Measurements from ENCODE around the gene SLC22A14. TPM values are rescaled to one million over a fixed set of nuclear protein-coding genes. Genes with fewer than 3 reads are reported as not detected.

Gene SLC22A14
- total RNA-seq, 1 experiment from 2014 or later, result not detected

DNA sequence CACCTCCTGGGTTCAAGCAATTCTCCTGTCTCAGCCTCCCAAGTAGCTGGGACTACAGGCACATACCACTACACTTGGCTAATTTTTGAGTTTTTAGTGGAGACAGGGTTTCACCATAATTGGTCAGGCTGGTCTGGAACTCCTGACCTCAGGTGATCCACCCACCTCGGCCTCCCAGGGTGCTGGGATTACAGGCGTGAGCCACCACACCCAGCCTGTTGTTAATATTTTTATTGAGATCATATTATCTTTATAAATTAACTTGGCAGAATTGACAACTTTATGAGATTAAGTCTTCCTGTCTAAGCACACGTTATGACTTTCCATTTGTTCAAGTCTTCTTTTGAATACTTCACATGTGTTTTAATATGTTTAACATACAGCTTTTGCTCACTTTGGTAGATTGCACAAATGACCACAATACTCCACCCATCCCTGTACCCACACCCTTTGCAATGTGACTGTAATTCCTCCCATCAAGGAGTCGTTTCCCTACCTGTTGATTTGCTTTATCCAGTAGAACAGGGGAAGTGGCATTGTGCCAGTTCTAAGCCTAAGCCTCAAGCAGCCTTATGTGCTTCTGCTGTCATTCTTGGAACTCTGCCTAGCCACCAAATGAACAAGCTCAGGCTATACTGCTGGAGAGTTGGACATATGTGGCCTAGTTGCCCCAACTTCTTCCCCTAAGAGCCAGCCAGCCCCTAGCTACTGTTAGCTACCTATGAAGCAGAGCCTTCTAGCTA is 72.7 kb downstream of the SLC22A14 start:
- peaks cover 11 to 18% of the 10 kb centered on the region in 2 experiments; a peak in 4 of 5 replicates for H3K9me3 Mint-ChIP-seq

More for the DNA sequence above, 72.7 kb downstream of the SLC22A14 start:
- no CpG with 5 or more reads among the region's 4 CpGs for WGBS (ENCODE audit: extremely low coverage, insufficient read length, low lambda C conversion rate)
- H4K91ac ChIP-seq (ENCODE audit: insufficient read length, low read depth, low read length), result no peak overlapping the region
- H3K9me3 ChIP-seq (ENCODE audit: control insufficient read depth, low read depth, low read length), result no peaks in the 10 kb centered on the region
- no peak overlapping the region for H2BK120ac ChIP-seq (ENCODE audit: low read depth, low read length, poor library complexity, severe bottlenecking)
- H2BK12ac ChIP-seq (ENCODE audit: insufficient read length, low read depth, low read length), result no peak overlapping the region
- no peaks in the 10 kb centered on the region for H4K20me1 ChIP-seq (ENCODE audit: control insufficient read depth, insufficient read depth, insufficient read length)
- H4K5ac ChIP-seq (ENCODE audit: insufficient read length, low read depth, low read length), result no peak overlapping the region
- no peak overlapping the region for H3K18ac ChIP-seq (ENCODE audit: insufficient read length, low read depth, low read length)
- H3K27me3 ChIP-seq (ENCODE audit: insufficient read depth, low read length), result no peaks in the 10 kb centered on the region
- no peak overlapping the region for H3K14ac ChIP-seq (ENCODE audit: insufficient read depth, low read length)
- no peaks in the 10 kb centered on the region for H3K23me2 ChIP-seq (ENCODE audit: insufficient read length, low read depth, low read length, poor library complexity, severe bottlenecking)
- H3K9ac ChIP-seq (ENCODE audit: extremely low read depth, insufficient read length, low read length), result no peak overlapping the region
- H2BK15ac ChIP-seq (ENCODE audit: low read depth, low read length), result no peak overlapping the region
- H2BK20ac ChIP-seq (ENCODE audit: low read depth, low read length, poor library complexity, severe bottlenecking), result no peak overlapping the region
- TF ChIP-seq, protein P1, sequence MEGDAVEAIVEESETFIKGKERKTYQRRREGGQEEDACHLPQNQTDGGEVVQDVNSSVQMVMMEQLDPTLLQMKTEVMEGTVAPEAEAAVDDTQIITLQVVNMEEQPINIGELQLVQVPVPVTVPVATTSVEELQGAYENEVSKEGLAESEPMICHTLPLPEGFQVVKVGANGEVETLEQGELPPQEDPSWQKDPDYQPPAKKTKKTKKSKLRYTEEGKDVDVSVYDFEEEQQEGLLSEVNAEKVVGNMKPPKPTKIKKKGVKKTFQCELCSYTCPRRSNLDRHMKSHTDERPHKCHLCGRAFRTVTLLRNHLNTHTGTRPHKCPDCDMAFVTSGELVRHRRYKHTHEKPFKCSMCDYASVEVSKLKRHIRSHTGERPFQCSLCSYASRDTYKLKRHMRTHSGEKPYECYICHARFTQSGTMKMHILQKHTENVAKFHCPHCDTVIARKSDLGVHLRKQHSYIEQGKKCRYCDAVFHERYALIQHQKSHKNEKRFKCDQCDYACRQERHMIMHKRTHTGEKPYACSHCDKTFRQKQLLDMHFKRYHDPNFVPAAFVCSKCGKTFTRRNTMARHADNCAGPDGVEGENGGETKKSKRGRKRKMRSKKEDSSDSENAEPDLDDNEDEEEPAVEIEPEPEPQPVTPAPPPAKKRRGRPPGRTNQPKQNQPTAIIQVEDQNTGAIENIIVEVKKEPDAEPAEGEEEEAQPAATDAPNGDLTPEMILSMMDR (conservative IDR thresholded peaks at IDR 0.05), result no peak
- no peak overlapping the region for H3K23ac ChIP-seq (ENCODE audit: insufficient read length, low read depth, low read length)
- no peak overlapping the region for H3K4me2 ChIP-seq (ENCODE audit: insufficient read depth, insufficient read length, low read length)
- no peaks in the 10 kb centered on the region for H3K4me1 ChIP-seq (ENCODE audit: insufficient read depth, low read length)
- no peak overlapping the region for H2AK5ac ChIP-seq (ENCODE audit: insufficient read length, low read length)
- no peak for DNase-seq
- H3T11ph ChIP-seq (ENCODE audit: low read length), result no peak overlapping the region
- Mint-ChIP-seq H3K27me3 (ENCODE audit: low read depth) (no peaks in the 10 kb centered on the region), H3K4me1 (no peaks in the 10 kb centered on the region), H3K4me3 (no peak overlapping the region), H3K27ac (peak overlapping the region in 1 of 3 experiments; percentile 18; a peak in 1 of 7 replicates), H3K36me3 (ENCODE audit: insufficient read depth in 1 of 3, low read depth in 3 of 3) (peaks cover 21 to 41% (median 34%) of the 10 kb centered on the region in 3 experiments)
- no peak overlapping the region for H3K4ac ChIP-seq (ENCODE audit: low read depth, low read length)
- no peaks in the 10 kb centered on the region for H3K79me2 ChIP-seq (ENCODE audit: insufficient read depth, low read length)
- no peak overlapping the region for H2BK5ac ChIP-seq (ENCODE audit: insufficient read length, low read length)
- no peak overlapping the region for H2AFZ ChIP-seq (ENCODE audit: low read length)
- H3K27ac ChIP-seq (ENCODE audit: insufficient read length, low read depth, low read length), result no peak overlapping the region
- no peak overlapping the region for H3K56ac ChIP-seq (ENCODE audit: insufficient read length, low read depth, low read length)
- no peak overlapping the region for H4K8ac ChIP-seq (replicated peaks; ENCODE audit: insufficient read length, low read depth, low read length)
- no peaks in the 10 kb centered on the region for H3K79me1 ChIP-seq (ENCODE audit: insufficient read depth, low read depth, low read length, poor library complexity, severe bottlenecking)

Measured in H9 (cell line).